GM10266 (cell line): Measurements from ENCODE around the gene STUM.
"Not testable (repeated sequence)": the region's sequence is repeated elsewhere in the genome, so short reads cannot be mapped to it uniquely, and the experiment has no call there.

Experiments
- DNase-seq: peaks from one replicate; pipeline ENCODE4 v3.0.0; 2012; ENCODE audit errors: extremely low spot score
- TF ChIP-seq, protein P1 (sequence below): IDR thresholded peaks from 2 replicates; pipeline ENCODE4 v1.5.1; 2012; ENCODE audit warnings: mild to moderate bottlenecking, low read depth; ENCODE audit not compliant: control insufficient read depth, insufficient read depth; ENCODE audit errors: missing control alignments

The STUM gene

DNA sequence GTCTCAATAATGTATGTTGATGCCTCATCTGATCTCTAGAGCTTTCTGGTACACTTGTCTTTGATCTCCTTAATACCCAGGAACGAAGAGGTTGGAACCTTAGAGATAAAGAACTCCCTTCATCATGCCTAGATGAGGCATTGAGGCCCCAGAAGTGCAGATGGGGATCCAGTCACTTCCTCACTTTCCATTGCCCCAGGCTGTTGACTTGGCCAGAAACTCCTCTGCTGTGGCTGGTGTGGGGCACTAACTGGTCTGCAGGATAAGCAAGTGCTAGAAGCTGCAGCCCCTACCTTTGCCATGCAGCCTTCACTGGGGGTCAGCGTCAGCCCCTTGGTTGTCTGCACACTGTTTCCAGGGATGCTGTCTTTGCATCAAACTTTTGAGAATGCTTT lies 49.9 kb downstream of the STUM start:
- DNase-seq: no peak
- TF ChIP-seq, protein P1, sequence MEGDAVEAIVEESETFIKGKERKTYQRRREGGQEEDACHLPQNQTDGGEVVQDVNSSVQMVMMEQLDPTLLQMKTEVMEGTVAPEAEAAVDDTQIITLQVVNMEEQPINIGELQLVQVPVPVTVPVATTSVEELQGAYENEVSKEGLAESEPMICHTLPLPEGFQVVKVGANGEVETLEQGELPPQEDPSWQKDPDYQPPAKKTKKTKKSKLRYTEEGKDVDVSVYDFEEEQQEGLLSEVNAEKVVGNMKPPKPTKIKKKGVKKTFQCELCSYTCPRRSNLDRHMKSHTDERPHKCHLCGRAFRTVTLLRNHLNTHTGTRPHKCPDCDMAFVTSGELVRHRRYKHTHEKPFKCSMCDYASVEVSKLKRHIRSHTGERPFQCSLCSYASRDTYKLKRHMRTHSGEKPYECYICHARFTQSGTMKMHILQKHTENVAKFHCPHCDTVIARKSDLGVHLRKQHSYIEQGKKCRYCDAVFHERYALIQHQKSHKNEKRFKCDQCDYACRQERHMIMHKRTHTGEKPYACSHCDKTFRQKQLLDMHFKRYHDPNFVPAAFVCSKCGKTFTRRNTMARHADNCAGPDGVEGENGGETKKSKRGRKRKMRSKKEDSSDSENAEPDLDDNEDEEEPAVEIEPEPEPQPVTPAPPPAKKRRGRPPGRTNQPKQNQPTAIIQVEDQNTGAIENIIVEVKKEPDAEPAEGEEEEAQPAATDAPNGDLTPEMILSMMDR: no peak

DNA sequence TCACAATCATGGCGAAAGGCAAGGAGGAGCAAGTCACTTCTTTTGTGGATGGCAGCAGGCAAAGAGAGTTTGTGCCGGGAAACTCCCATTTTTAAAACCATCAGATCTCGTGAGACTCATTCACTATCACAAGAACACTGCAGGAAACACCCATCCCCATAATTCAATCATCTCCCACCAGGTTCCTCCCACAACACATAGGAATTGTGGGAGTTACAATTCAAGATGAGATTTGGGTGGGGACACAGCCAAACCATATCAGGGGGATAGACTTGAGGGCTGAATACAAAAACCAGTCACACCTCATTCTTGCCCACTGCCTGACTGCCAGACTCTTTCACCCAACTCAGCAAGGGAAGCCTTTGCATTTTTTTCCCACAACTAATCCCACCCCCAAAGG lies 50.4 kb downstream of the STUM start:
- not testable (repeated sequence) for DNase-seq

DNA sequence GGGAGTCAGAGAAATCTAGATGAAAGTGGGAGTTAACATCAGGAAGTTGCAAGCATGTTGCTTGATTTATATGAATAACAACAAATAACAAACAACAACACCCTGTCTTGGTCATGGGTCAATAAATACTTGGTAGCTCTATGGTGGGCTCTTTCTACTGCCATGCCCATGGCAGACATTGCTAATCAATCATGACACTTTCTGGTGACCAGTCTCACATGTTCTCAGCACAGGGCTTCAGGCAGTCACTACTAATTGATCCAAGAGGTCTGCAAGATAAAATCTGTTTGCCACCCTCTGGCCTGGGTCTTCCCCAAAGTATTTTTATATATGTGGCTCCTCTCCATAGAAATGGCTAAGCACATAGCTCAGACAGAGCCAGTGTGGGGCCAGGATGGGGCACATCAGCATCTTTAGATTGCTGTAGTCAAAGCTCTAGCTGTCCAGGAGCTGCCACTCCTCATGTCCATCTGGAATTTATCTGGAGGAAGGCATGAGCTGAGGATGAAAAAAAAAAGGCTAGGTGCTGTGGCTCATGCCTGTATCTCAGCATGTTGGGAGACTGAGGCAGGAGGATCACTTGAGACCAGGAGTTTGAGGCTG lies 51.2 kb downstream of the STUM start:
- TF ChIP-seq, protein P1: no peak
- no peak for DNase-seq

DNA sequence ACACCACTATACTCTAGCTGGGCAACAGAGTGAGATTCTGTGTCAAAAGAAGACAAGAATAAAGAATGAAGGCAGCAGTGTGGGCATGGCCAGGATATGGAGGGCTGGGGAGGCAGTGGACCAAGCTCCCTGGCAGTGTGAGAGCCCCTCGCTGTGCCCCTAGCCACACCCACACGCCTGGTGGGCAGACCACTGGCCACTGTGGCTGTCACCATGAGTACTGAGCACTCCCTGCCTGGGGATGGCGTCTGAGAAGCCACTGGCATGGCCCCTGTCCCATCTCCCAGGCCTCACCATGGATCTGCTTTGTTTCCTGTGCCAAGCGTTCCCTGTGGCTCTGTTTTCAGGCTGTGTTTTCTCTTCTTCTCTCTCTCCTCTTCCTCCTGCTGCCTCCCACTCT lies 51.7 kb downstream of the STUM start:
- DNase-seq: no peak
- TF ChIP-seq, protein P1: no peak

DNA sequence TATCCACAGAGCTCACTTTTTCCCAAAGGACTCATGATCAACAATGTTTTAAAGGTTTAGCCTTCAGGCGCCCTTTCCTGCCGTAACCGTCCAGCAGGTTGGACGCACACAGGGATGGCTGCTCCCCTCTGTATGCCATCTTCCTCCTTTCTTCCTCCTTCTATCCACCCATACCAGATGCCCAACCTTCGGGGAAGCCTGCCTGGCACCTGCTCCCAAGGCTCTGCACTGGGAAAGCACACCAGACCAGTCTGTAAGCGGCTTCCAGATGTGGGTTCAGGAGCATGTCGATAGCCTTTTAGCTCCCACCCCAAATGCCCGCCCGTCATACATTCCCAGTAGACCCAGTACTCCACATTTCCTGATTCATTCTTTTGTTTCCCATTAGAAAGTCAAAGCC lies 52.9 kb downstream of the STUM start:
- TF ChIP-seq, protein P1: no peak
- no peak for DNase-seq

DNA sequence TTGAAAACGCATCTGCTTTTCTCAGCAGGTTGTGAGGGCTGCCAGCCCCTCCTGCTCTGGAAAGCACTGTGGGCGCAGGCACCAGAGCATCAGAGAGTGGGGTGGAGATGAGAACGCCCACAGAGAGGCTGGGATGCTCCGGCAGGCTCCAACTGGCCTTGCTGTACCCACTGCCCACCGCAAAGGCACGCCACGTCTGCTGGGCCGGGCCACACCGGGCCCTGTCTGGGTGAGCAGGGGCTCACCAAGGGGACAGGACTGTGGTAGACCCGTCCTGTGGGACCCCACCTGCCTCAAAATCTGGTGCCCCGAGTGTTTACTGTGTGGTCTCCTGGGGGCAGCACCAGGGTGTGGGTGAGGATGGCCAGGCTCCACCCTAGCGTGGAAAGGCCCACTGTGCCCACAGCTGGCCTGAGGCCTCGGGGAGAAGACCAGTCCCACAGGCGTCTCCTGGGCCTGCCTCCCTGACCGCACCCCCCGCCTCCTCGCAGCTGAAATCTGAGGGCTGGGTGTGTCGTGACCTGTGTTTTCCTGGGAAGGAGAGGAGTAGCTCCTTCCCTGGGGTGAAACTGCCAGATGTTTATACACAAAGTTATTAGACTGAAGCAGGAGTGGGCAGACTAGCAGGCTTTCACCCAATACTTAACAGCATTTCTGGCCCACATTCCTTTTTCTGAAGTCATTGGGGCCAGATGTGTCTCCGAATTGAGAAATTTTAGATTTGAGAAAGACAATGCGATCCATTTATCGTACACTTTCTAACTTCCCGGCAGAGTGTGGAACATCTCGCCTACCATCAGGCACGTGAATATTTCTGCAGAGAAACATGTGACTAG lies 53.8 kb downstream of the STUM start:
- DNase-seq: no peak
- TF ChIP-seq, protein P1: no peak

DNA sequence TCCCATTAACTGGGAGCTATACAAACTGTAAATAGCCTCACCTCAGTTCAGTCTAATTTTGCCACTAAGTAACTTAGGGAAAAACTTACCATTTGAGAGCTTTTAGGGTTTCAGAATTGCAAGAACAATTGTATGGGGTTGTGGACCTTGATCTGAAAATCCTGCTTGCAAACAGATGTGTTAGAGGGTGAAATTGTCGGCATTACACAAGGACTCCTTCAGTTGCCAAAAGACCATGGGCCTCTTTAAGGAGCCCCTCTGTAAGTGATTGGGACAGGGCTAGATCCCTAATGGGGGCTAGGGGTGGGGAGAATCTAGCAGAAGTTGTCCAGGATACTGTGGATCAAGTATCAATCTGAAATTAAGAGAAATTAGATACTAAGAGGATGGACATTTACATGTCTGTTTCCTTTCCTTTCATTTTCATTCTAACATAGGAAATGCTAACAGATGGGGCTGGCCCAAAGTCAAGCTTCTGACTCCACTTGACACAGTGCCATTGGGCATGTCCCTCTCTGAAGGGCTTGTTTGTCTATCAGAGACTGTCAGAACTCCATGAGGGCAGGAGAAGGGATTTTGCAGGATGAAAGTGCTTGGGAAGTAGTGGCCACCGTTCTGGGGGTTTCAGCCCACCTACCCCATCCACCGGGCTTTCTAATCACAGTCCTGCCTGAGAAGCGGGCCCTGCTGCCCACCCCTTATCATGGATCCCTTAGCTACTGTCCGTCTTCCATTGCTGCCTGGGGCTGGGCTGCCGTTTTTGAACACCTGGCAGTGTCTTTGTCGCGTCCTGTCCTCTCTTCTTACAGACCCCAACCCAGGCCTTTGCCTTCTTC lies 54.7 kb downstream of the STUM start:
- TF ChIP-seq, protein P1: no peak
- DNase-seq: no peak
